Mononuclear cell (primary cell): ENCODE measurements around the gene EFS. TPM values are rescaled to one million over a fixed set of nuclear protein-coding genes. Genes with fewer than 3 reads are reported as not detected.

Experiments used
- H3K27me3 ChIP-seq: 2 replicates; pipeline ENCODE4 v1.6.0; 2011; ENCODE audit warnings: low read length, control low read depth; ENCODE audit not compliant: insufficient read depth
- H3K4me1 ChIP-seq: 2 replicates; pipeline ENCODE4 v1.5.1; 2011; ENCODE audit warnings: mild to moderate bottlenecking, low read length, control low read depth; ENCODE audit not compliant: insufficient read depth
- H3K4me3 ChIP-seq: 2 replicates; pipeline ENCODE4 v1.5.1; 2011; ENCODE audit warnings: mild to moderate bottlenecking, low read length, moderate library complexity
- H3K9me3 ChIP-seq: 2 replicates; pipeline ENCODE4 v1.5.1; 2011; ENCODE audit warnings: low read depth, mild to moderate bottlenecking, control low read depth, low read length
- total RNA-seq: library from RNA; depleted of rRNA; stranded (reverse); fragments of >200 nt; gene quantifications from one replicate; pipeline ENCODE4 v1.2.3, GENCODE V29; 2012

The EFS gene
- total RNA-seq, 1 donor = not detected

- Histone ChIP-seq H3K4me1 (no peaks in the 10 kb centered on the region), H3K9me3 (no peaks in the 10 kb centered on the region), H3K4me3 (no peak overlapping the region), H3K27me3 (no peaks in the 10 kb centered on the region)
Observed at GRCh38 chr14:23377198-23377550, 12.2 kb upstream of the EFS start.

DNA sequence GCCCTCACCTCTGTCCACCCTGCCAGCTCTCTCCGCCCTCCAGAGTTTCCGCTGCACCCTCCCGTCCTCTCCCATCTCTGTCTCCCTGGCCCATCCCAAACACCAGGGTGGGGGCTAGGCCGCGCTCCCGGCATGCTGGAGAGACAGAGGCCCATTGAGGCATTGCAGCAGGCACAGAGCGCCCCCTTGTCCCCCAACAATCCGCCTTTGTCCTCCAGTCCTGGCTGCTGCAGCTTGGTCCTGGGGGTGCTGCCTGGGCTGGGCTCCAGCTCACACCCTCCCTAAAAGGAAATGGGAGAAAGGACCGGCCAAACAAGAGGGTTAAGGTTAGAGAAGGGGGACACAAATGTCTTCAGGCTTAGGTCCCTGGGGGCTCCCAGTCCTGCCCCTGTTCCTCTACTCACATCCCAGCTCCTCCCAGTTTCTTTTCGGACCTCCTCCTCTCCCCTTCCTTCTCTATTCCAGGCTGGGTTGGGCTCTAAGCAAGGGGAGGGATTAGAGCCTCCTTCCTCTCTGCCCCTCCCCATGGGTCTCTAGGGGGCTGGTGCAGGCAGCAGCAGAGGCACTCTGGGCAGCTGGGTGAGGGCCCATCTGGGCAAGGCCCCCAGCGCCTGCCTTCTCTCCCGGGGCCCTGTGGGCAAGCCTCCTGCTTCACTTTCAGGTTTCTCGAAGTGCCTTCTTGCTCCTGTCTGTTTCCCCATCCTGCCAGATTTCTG, 11.7 kb upstream of the EFS start, which contains the start of gene CMTM5:
CMTM5 (plus strand) TSS at position 565 of the 716 bp plus-strand sequence. CDS start 206 bp downstream, outside the sequence.
- Histone ChIP-seq H3K27me3 (no peaks in the 10 kb centered on the region), H3K4me1 (no peaks in the 10 kb centered on the region), H3K9me3 (no peaks in the 10 kb centered on the region), H3K4me3 (no peak within 1 kb of the TSS)

DNA sequence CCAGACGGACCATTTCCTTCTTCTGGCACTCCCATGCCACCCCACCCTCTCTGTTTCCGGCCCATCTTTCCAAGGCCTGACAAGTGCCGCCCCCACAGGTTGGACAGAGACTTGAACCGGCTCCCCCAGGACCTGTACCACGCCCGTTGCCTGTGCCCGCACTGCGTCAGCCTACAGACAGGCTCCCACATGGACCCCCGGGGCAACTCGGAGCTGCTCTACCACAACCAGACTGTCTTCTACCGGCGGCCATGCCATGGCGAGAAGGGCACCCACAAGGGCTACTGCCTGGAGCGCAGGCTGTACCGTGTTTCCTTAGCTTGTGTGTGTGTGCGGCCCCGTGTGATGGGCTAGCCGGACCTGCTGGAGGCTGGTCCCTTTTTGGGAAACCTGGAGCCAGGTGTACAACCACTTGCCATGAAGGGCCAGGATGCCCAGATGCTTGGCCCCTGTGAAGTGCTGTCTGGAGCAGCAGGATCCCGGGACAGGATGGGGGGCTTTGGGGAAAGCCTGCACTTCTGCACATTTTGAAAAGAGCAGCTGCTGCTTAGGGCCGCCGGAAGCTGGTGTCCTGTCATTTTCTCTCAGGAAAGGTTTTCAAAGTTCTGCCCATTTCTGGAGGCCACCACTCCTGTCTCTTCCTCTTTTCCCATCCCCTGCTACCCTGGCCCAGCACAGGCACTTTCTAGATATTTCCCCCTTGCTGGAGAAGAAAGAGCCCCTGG, 10.7 kb upstream of the EFS start:
- no peaks in the 10 kb centered on the region for H3K4me1 ChIP-seq
- H3K9me3 ChIP-seq = no peaks in the 10 kb centered on the region
- no peaks in the 10 kb centered on the region for H3K27me3 ChIP-seq
- H3K4me3 ChIP-seq = no peak overlapping the region

GRCh38 chr14:23373041-23373440, 8.1 kb upstream of the EFS start:
- H3K9me3 ChIP-seq = no peaks in the 10 kb centered on the region
- no peak overlapping the region for H3K4me3 ChIP-seq
- H3K27me3 ChIP-seq = peaks cover 2% of the 10 kb centered on the region
- no peaks in the 10 kb centered on the region for H3K4me1 ChIP-seq

- no peaks in the 10 kb centered on the region for H3K9me3 ChIP-seq
- no peaks in the 10 kb centered on the region for H3K4me1 ChIP-seq
- no peak within 1 kb of the TSS for H3K4me3 ChIP-seq
- H3K27me3 ChIP-seq = peaks cover 2% of the 10 kb centered on the region
Observed at GRCh38 chr14:23372509-23372908, 7.5 kb upstream of the EFS start, which contains the start of gene IL25. Gene IL25 (plus strand): TSS chr14:23372809.

DNA sequence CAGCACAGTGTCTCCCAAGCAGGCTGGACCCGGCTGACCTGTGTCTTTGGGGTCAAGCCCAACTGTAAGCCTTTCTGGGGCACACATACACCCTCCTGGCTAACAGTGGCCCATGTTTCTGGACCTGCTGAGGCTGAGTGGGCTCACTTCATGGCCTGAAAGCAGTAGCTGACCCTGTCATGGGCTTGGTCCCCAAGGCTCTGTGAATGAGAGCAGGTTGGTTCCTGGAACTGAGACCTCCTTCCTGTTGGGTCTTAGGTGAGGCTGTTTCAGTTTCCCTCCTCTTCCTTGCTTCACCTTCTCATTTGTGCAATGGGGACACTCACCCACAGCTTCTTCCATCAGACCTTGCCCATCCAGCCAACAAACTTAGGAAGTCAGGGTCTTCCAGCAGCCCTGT, 6.9 kb upstream of the EFS start:
- Histone ChIP-seq H3K4me3 (no peak overlapping the region), H3K27me3 (peaks cover 4% of the 10 kb centered on the region), H3K9me3 (no peaks in the 10 kb centered on the region), H3K4me1 (no peaks in the 10 kb centered on the region)

DNA sequence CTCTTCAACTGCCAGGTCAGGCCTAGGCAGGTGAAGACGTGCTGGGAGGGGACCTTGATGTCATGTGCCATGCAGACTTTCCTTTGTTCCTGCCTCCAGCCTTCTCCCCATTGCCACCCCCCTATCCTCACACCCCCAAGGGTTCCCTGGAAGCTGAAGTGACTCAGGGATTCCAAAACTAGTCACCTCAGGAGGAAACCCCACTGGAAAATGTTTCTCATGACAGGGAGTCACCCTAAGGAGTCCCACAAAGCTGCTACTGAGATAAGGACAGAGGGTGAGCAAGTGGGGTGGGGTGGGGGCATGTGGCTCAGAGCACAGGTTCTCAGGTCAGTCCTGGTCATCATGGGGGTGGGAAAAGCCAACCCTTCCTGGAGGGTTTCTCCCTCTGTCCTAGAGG, 5.2 kb upstream of the EFS start:
- Histone ChIP-seq H3K4me3 (no peak overlapping the region), H3K27me3 (peaks cover 15% of the 10 kb centered on the region), H3K9me3 (no peaks in the 10 kb centered on the region), H3K4me1 (no peaks in the 10 kb centered on the region)

GRCh38 chr14:23366426-23366921, 1.5 kb upstream of the EFS start:
- Histone ChIP-seq H3K9me3 (no peaks in the 10 kb centered on the region), H3K4me1 (no peaks in the 10 kb centered on the region), H3K27me3 (peaks cover 28% of the 10 kb centered on the region), H3K4me3 (no peak overlapping the region)

DNA sequence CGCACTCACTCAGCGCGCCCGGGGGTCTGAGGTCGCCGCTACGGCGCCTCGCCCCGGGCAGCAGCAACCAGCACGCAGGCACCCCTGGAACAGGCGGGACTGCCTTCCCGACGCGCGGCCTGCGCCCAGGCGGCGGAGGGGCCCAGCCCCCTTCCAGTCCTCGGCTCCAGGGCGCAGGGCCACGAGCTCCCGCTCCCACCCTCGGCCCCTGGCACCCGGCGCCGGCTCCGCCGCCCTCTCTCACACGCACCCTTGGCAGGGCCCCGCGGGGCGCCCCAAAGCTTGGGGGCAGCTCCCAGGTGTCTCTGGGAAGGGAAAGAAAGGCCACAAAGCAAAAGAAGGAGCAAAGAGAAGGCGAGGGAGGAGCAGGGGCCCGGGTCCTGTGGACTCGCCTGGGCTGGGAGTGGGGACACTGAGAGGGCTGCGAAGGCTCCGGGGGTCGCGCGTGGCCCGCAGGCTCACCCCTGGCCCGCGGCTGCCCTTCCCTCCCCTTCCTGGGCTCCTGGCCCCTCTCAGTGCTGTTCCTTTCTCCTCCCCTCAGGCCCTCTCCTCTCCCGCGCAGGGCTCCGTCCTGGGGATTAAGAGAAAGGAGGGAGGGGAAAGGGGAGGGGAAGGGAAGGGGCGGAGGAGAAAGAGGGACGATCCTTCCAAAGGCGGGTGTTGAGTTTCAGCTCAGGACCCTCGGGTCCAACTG, 907 bp upstream of the EFS start:
- Histone ChIP-seq H3K9me3 (no peaks in the 10 kb centered on the region), H3K27me3 (peaks cover 28% of the 10 kb centered on the region), H3K4me3 (no peak overlapping the region), H3K4me1 (no peaks in the 10 kb centered on the region)

- Histone ChIP-seq H3K9me3 (no peaks in the 10 kb centered on the region), H3K4me1 (no peaks in the 10 kb centered on the region), H3K4me3 (no peak overlapping the region), H3K27me3 (peaks cover 28% of the 10 kb centered on the region)
Observed at GRCh38 chr14:23364164-23365035, 572 bp downstream of the EFS start.

GRCh38 chr14:23362200-23362599, 2.8 kb downstream of the EFS start:
- H3K27me3 ChIP-seq = peaks cover 26% of the 10 kb centered on the region
- H3K9me3 ChIP-seq = no peaks in the 10 kb centered on the region
- H3K4me3 ChIP-seq = no peak overlapping the region
- H3K4me1 ChIP-seq = no peaks in the 10 kb centered on the region

DNA sequence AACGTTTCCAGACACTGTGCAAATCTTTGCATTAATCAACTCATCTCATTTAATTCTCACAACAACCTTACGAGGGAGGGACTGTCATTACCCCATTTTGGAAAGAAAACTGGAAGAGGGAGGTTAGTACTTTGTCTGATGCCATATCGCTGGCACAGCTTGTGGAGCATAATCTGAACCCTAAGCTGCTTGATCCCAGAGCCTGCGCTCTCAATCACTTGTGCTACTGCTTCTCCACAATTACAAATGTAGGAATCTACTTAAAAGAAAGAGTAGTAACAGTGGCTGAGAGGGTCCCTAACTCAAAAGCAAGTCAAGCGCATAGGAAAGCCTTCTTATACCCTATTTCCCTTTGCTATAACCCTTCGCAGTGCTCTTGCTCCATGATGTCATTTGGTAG, 3.2 kb downstream of the EFS start:
- H3K27me3 ChIP-seq = peaks cover 22% of the 10 kb centered on the region
- H3K4me3 ChIP-seq = no peak overlapping the region
- H3K9me3 ChIP-seq = no peaks in the 10 kb centered on the region

GRCh38 chr14:23361320-23361719, 3.7 kb downstream of the EFS start:
- H3K9me3 ChIP-seq = no peaks in the 10 kb centered on the region
- no peaks in the 10 kb centered on the region for H3K4me1 ChIP-seq
- no peak overlapping the region for H3K4me3 ChIP-seq
- H3K27me3 ChIP-seq = peaks cover 20% of the 10 kb centered on the region

More for the DNA sequence above, 3.2 kb downstream of the EFS start:
- no peaks in the 10 kb centered on the region for H3K4me1 ChIP-seq

- Histone ChIP-seq H3K27me3 (peaks cover 15% of the 10 kb centered on the region), H3K4me1 (no peaks in the 10 kb centered on the region), H3K9me3 (no peaks in the 10 kb centered on the region), H3K4me3 (no peak overlapping the region)
Observed at GRCh38 chr14:23360496-23360895, 4.5 kb downstream of the EFS start.
